DOHH2 (cell line): ENCODE measurements around the gene BPIFB4.

Experiments used
- H3F3A ChIP-seq: fragments of 200-600 bp; sonication (generic), shearing (Covaris generic); 2 replicates; pipeline ENCODE4 v1.6.0; 2016; ENCODE audit warnings: antibody characterized with exemption, mild to moderate bottlenecking; ENCODE audit not compliant: control insufficient read depth, insufficient read depth
- H3K27ac ChIP-seq: fragments of 200-600 bp; sonication (generic); 2 replicates; pipeline ENCODE4 v1.5.1; 2014; ENCODE audit warnings: low read depth, mild to moderate bottlenecking, low read length, moderate library complexity
- H3K27me3 ChIP-seq: fragments of 200-600 bp; sonication (generic); 2 replicates; pipeline ENCODE4 v1.6.1; 2014; ENCODE audit warnings: mild to moderate bottlenecking, low read length, mixed read lengths; ENCODE audit not compliant: control insufficient read depth
- H3K36me3 ChIP-seq: fragments of 200-600 bp; sonication (generic); 2 replicates; pipeline ENCODE4 v1.6.1; 2014; ENCODE audit warnings: mild to moderate bottlenecking, low read length, moderate library complexity, mixed read lengths; ENCODE audit not compliant: control insufficient read depth
- H3K4me1 ChIP-seq: fragments of 200-600 bp; sonication (generic); 2 replicates; pipeline ENCODE4 v1.6.1; 2014; ENCODE audit warnings: mild to moderate bottlenecking, low read length, mixed read lengths; ENCODE audit not compliant: control insufficient read depth
- H3K4me2 ChIP-seq: fragments of 200-600 bp; sonication (generic); 2 replicates; pipeline ENCODE4 v1.6.0; 2014; ENCODE audit warnings: mild to moderate bottlenecking, low read length, moderate library complexity
- H3K4me3 ChIP-seq: fragments of 200-600 bp; sonication (generic); 2 replicates; pipeline ENCODE4 v1.5.1; 2014; ENCODE audit warnings: mild to moderate bottlenecking, low read length, mixed read lengths
- H3K79me2 ChIP-seq: fragments of 200-600 bp; sonication (generic); 2 replicates; pipeline ENCODE4 v1.6.1; 2014; ENCODE audit warnings: mild to moderate bottlenecking, low read length, mixed read lengths; ENCODE audit not compliant: control insufficient read depth
- H3K9me2 ChIP-seq: fragments of 200-600 bp; sonication (generic); replicated peaks from 2 replicates; pipeline ENCODE4 v1.6.1; 2014; ENCODE audit warnings: mild to moderate bottlenecking, low read length, mixed read lengths; ENCODE audit not compliant: control insufficient read depth
- H3K9me3 ChIP-seq: fragments of 200-600 bp; sonication (generic); 2 replicates; pipeline ENCODE4 v1.6.1; 2014; ENCODE audit warnings: antibody characterized with exemption, low read length, mixed read lengths; ENCODE audit not compliant: control insufficient read depth, insufficient read depth
- H4K20me1 ChIP-seq: fragments of 200-600 bp; sonication (generic); 2 replicates; pipeline ENCODE4 v1.6.0; 2014; ENCODE audit warnings: low read depth, mild to moderate bottlenecking, antibody characterized with exemption, low read length, moderate library complexity; ENCODE audit not compliant: control insufficient read depth, insufficient read depth
- EZH2phosphoT487 ChIP-seq: fragments of 200-600 bp; sonication (generic); IDR thresholded peaks from 2 replicates; pipeline ENCODE4 v1.6.1; 2017; ENCODE audit warnings: borderline replicate concordance, mild to moderate bottlenecking, antibody characterized with exemption, low read length, moderate library complexity, mixed read lengths
- TF ChIP-seq, protein P1 (sequence below): fragments of 200-600 bp; sonication (generic); IDR thresholded peaks from one replicate; pipeline ENCODE4 v1.5.1; 2014; ENCODE audit warnings: antibody characterized with exemption, mild to moderate bottlenecking, low read depth, low read length; ENCODE audit not compliant: poor library complexity, severe bottlenecking

BPIFB4 gene

GRCh38 chr20:33067806-33068205 is 11.6 kb upstream of the BPIFB4 start:
- no peak for TF ChIP-seq EZH2phosphoT487
- TF ChIP-seq, protein P1, sequence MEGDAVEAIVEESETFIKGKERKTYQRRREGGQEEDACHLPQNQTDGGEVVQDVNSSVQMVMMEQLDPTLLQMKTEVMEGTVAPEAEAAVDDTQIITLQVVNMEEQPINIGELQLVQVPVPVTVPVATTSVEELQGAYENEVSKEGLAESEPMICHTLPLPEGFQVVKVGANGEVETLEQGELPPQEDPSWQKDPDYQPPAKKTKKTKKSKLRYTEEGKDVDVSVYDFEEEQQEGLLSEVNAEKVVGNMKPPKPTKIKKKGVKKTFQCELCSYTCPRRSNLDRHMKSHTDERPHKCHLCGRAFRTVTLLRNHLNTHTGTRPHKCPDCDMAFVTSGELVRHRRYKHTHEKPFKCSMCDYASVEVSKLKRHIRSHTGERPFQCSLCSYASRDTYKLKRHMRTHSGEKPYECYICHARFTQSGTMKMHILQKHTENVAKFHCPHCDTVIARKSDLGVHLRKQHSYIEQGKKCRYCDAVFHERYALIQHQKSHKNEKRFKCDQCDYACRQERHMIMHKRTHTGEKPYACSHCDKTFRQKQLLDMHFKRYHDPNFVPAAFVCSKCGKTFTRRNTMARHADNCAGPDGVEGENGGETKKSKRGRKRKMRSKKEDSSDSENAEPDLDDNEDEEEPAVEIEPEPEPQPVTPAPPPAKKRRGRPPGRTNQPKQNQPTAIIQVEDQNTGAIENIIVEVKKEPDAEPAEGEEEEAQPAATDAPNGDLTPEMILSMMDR: no peak
- no peaks in the 10 kb centered on the region for H3F3A ChIP-seq

GRCh38 chr20:33068251-33068939 is 11.0 kb upstream of the BPIFB4 start:
- Histone ChIP-seq H3K4me2 (no peak overlapping the region), H3K4me3 (no peak overlapping the region), H3K27me3 (no peaks in the 10 kb centered on the region), H3K79me2 (no peaks in the 10 kb centered on the region), H3K9me2 (no peaks in the 10 kb centered on the region), H3K4me1 (no peaks in the 10 kb centered on the region), H3K9me3 (no peaks in the 10 kb centered on the region), H3K27ac (no peak overlapping the region), H3K36me3 (no peaks in the 10 kb centered on the region), H3F3A (no peaks in the 10 kb centered on the region), H4K20me1 (no peaks in the 10 kb centered on the region)
- TF ChIP-seq EZH2phosphoT487: no peak
- TF ChIP-seq, protein P1: no peak

More at GRCh38 chr20:33067806-33068205, 11.6 kb upstream of the BPIFB4 start:
- H3K27ac ChIP-seq: no peak overlapping the region
- no peak overlapping the region for H3K4me3 ChIP-seq
- H3K79me2 ChIP-seq: no peaks in the 10 kb centered on the region
- no peaks in the 10 kb centered on the region for H3K4me1 ChIP-seq
- no peaks in the 10 kb centered on the region for H3K9me2 ChIP-seq
- no peaks in the 10 kb centered on the region for H3K27me3 ChIP-seq
- no peak overlapping the region for H3K4me2 ChIP-seq
- H3K36me3 ChIP-seq: no peaks in the 10 kb centered on the region
- no peaks in the 10 kb centered on the region for H4K20me1 ChIP-seq
- no peaks in the 10 kb centered on the region for H3K9me3 ChIP-seq

- no peaks in the 10 kb centered on the region for H3F3A ChIP-seq
- H3K27ac ChIP-seq: no peak overlapping the region
- H3K9me2 ChIP-seq: no peaks in the 10 kb centered on the region
- H3K9me3 ChIP-seq: no peaks in the 10 kb centered on the region
- H4K20me1 ChIP-seq: no peaks in the 10 kb centered on the region
- H3K4me2 ChIP-seq: no peak overlapping the region
- TF ChIP-seq, protein P1: no peak
- no peak for TF ChIP-seq EZH2phosphoT487
- H3K4me3 ChIP-seq: no peak overlapping the region
- H3K4me1 ChIP-seq: no peaks in the 10 kb centered on the region
- no peaks in the 10 kb centered on the region for H3K79me2 ChIP-seq
- H3K27me3 ChIP-seq: no peaks in the 10 kb centered on the region
- H3K36me3 ChIP-seq: no peaks in the 10 kb centered on the region
Measured at GRCh38 chr20:33069673-33070072, 9.8 kb upstream of the BPIFB4 start.
